Heart left ventricle (tissue), 16 donors: ENCODE results near the gene FCN1. TPM values are rescaled to one million over a fixed set of nuclear protein-coding genes. Genes with fewer than 3 reads are reported as not detected.

Source experiments
- ATAC-seq, 4 donors: fragments of 200-7000 bp; cut with Tn5 transposase; one replicate each; pipeline ENCODE4 v1.9.1; 2020 to 2022; ENCODE audit warnings: moderate library complexity in 4 of 4, mild to moderate bottlenecking in 3 of 4, moderate number of reproducible peaks in 1 of 4
- DNase-seq, 5 donors: peaks; one replicate each; pipeline ENCODE4 v3.0.0-alpha.2; 2020
- H3K27ac ChIP-seq, 12 donors: fragments of 200-600 bp; sonication (generic) in 4 of 12; one replicate each; pipeline versions ENCODE4 v1.5.0 to v1.8.0; 2016 to 2022; ENCODE audit warnings: mild to moderate bottlenecking in 2 of 12
- H3K27me3 ChIP-seq, 9 donors: fragments of 200-600 bp; sonication (generic) in 2 of 9; one replicate each; pipeline versions ENCODE4 v1.5.1 to v1.8.0; 2016 to 2022; ENCODE audit warnings: mild to moderate bottlenecking in 3 of 9
- H3K36me3 ChIP-seq, 9 donors: fragments of 200-600 bp; sonication (generic) in 2 of 9; one replicate each; pipeline versions ENCODE4 v1.5.0 to v1.8.0; 2018 to 2022; ENCODE audit warnings: mild to moderate bottlenecking in 2 of 9
- H3K4me1 ChIP-seq, 12 donors: fragments of 200-600 bp; sonication (generic) in 4 of 12; one replicate each; pipeline versions ENCODE4 v1.5.0 to v1.8.0; 2016 to 2022; ENCODE audit warnings: mild to moderate bottlenecking in 3 of 12
- H3K4me3 ChIP-seq, 12 donors: fragments of 200-600 bp; sonication (generic) in 4 of 12; one replicate each; pipeline versions ENCODE4 v1.5.0 to v1.8.0; 2017 to 2022; ENCODE audit warnings: mild to moderate bottlenecking in 9 of 12, moderate library complexity in 4 of 12
- H3K9me3 ChIP-seq, 12 donors: fragments of 200-600 bp; sonication (generic) in 4 of 12; one replicate each; pipeline versions ENCODE4 v1.5.0 to v1.8.0; 2016 to 2022; ENCODE audit warnings: mild to moderate bottlenecking in 1 of 12
- POLR2A ChIP-seq, 2 donors: fragments of 450-650 bp; IDR thresholded peaks; one replicate each; pipeline ENCODE4 v1.6.1; 2017; ENCODE audit warnings: antibody characterized with exemption in 2 of 2, mild to moderate bottlenecking in 2 of 2, moderate library complexity in 2 of 2
- WGBS, 4 donors: extraction: QIAGEN DNeasy Blood & Tissue Kit in 2 of 4; methylation state at CpG; one replicate each; pipeline versions ENCODE4 v1.1.5 to v1.1.7; 2013 to 2018; 5-methylcytosine and 5-hydroxymethylcytosine counted together
- intact Hi-C, 10 donors: fragments of 100-400 bp; cut with DNase I; formaldehyde crosslinking; loops; one replicate each; pipeline versions ENCODE4 v1.11.1 to v1.14.2; 2022
- polyA plus RNA-seq, 2 donors: library from polyadenylated mRNA; stranded (reverse); fragments of 200-250 nt; gene quantifications; one replicate each; pipeline ENCODE4 v1.2.3, GENCODE V29; 2013
- total RNA-seq, 9 donors: library from RNA; depleted of rRNA in 2 of 9; stranded (reverse); fragments of >200 nt in 2 of 9; fragmentation: NEBNext Ultra II Directional in 3 of 9; extraction: Animal tissue kit (Norgen Biotek cat#: 25700) in 3 of 9; gene quantifications; one replicate each; pipeline versions ENCODE4 v1.1.0 to v1.2.4, GENCODE V29; 2016 to 2023
- TF ChIP-seq, protein P1 (sequence below), 12 donors: fragments of 200-600 bp; sonication (generic) in 4 of 12; IDR thresholded peaks; one replicate each; pipeline versions ENCODE4 v1.5.0 to v1.8.0; 2018 to 2022; ENCODE audit warnings: antibody characterized with exemption in 12 of 12, mild to moderate bottlenecking in 5 of 12
- donor health status: ischemic (EF 13 %, LVEDD 7.1; RV severe dilation, severe dysfunction).
- donor health status: healthy with polysubstance abuse.
- donor health status: DM: no; HTN: yes; CAD: no.
- donor health status: DM: no; HTN: no; CAD: no.
- donor health status: ischemic (EF 25% LVEDD 6.9; RV normal size, moderate dysfunction).
- donor health status: ischemic (EF 25% LVEDD 5.7; RV mildly dilated, moderate dysfunction).
- donor health status: healthy.
- donor health status: DM: yes; HTN: yes; CAD: no.
- donor health status: ischemic (EF 35%, LVEDD 5.7; RV mildly dilated, moderate dysfunction).
- donor health status: nonischemic (EF 11% LVEDD 7.7; RV severe dilation, severe dysfunction).
- donor health status: DM: yes; HTN: yes; CAD: no.
- donor health status: PGD.
- donor health status: ischemic (EF 29% LVEDD 5.4; RV normal size, mild dysfunction).
- donor health status: nonischemic (EF 23%, LVEDD 6.1; RV moderate dilation, normal function).

Gene FCN1
- total and polyA plus RNA-seq, 11 donors, result 0.81 to 87.5 (median 1.6) TPM

- no peaks in the 10 kb centered on the region for H3K36me3 ChIP-seq
- peaks cover 0 to 67% (median 13%) of the 10 kb centered on the region in 9 donors for H3K27me3 ChIP-seq
- H3K9me3 ChIP-seq, result no peaks in the 10 kb centered on the region
- TF ChIP-seq POLR2A (IDR thresholded peaks at IDR 0.05), result no peak
- TF ChIP-seq, protein P1, sequence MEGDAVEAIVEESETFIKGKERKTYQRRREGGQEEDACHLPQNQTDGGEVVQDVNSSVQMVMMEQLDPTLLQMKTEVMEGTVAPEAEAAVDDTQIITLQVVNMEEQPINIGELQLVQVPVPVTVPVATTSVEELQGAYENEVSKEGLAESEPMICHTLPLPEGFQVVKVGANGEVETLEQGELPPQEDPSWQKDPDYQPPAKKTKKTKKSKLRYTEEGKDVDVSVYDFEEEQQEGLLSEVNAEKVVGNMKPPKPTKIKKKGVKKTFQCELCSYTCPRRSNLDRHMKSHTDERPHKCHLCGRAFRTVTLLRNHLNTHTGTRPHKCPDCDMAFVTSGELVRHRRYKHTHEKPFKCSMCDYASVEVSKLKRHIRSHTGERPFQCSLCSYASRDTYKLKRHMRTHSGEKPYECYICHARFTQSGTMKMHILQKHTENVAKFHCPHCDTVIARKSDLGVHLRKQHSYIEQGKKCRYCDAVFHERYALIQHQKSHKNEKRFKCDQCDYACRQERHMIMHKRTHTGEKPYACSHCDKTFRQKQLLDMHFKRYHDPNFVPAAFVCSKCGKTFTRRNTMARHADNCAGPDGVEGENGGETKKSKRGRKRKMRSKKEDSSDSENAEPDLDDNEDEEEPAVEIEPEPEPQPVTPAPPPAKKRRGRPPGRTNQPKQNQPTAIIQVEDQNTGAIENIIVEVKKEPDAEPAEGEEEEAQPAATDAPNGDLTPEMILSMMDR (IDR thresholded peaks at IDR 0.05), result no peak
- peaks cover 0 to 30% (median 23%) of the 10 kb centered on the region in 12 donors for H3K4me1 ChIP-seq
- peak overlapping the region in 1 of 12 donors; percentile 15 for H3K4me3 ChIP-seq
- ATAC-seq (no peak), DNase-seq (no peak)
- no peak overlapping the region for H3K27ac ChIP-seq
- 66 to 68% (median 67%) methylated on average over 27 of the region's 27 CpGs for WGBS, 4 donors
- intact Hi-C loops, result no loop called here
Measured at GRCh38 chr9:134942011-134942787, 24.5 kb upstream of the FCN1 start.

DNA sequence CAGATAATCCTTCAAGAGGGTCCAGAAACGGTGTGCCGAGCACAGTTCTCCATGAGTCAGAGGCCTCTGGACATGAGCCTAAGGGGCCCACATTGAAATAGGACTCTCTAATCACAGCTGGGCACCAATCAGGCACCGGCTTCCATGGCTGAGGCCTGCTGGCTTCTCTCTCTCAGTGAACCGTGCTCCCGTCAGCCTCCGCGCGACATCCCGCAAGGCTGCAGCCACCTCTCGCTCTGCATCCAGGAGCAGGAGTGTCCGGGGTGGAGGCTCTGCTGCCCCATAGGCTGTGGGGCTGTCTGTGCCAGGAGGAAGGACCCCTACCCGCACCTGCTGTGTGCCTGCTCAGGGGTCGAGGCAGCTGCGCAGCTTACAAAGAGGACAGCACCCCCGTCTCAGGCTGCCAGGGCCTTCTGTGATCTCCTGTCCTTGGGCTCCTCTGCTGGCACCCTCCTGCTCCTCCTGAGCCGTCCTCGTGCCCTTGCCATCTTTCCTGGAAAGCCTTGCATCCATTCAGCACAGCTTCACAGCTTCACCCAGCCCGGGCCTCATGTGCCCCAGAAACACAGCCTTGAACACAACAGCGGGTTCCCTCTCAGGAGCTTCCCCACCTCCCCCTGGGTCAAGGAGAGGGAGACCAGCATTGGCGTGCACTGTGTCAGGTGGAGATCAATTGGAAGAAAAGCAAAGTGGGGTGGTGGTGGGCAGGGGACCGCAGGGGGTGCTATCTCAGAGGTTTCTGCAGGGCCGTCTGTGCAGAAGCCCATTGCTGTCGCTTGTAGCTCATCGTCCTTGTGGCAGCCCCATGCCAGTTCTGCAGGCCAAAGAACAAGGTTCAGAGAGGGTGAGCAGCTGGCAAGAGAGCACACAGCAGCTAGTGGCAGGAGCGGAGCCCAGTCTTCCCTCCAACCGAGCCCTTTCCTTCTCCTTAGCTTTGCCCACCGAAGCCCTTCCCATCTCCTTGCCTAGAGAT lies 22.8 kb upstream of the FCN1 start:
- H3K27ac ChIP-seq, result no peak overlapping the region
- ATAC-seq, result no peak
- no peak for TF ChIP-seq POLR2A (IDR thresholded peaks at IDR 0.05)
- TF ChIP-seq, protein P1 (IDR thresholded peaks at IDR 0.05), result no peak
- WGBS, 4 donors, result 90 to 96% (median 92%) methylated on average over 18 to 27 of the region's 27 CpGs
- DNase-seq, result no peak
- no peak overlapping the region for H3K4me3 ChIP-seq
- no peaks in the 10 kb centered on the region for H3K36me3 ChIP-seq
- no peaks in the 10 kb centered on the region for H3K9me3 ChIP-seq
- intact Hi-C loops, result no loop called here
- peaks cover 0 to 60% (median 13%) of the 10 kb centered on the region in 9 donors for H3K27me3 ChIP-seq
- peaks cover 0 to 39% (median 24%) of the 10 kb centered on the region in 12 donors for H3K4me1 ChIP-seq

- Histone ChIP-seq H3K27me3 (peaks cover 0 to 58% (median 13%) of the 10 kb centered on the region in 9 donors), H3K9me3 (no peaks in the 10 kb centered on the region), H3K36me3 (no peaks in the 10 kb centered on the region), H3K27ac (no peak overlapping the region), H3K4me1 (peaks cover 0 to 43% (median 21%) of the 10 kb centered on the region in 12 donors), H3K4me3 (no peak overlapping the region)
- no peak for TF ChIP-seq POLR2A (IDR thresholded peaks at IDR 0.05)
- TF ChIP-seq, protein P1 (IDR thresholded peaks at IDR 0.05), result no peak
- 81 to 94% (median 90%) methylated on average over 11 of the region's 11 CpGs for WGBS, 4 donors
- intact Hi-C loops, result no loop called here
- DNase-seq (no peak), ATAC-seq (no peak)
Measured at GRCh38 chr9:134939836-134940235, 22.1 kb upstream of the FCN1 start.
